ENCODE data around the gene LPO. TPM values are rescaled to one million over a fixed set of nuclear protein-coding genes. Genes with fewer than 3 reads are reported as not detected.

The LPO gene
- total and polyA plus RNA-seq, 9 of the 15 experiments (the other 6 are each of a cell fraction or from before 2014, with no cell fraction given), result 0.07 to 0.11 TPM; not detected in 7

- TF ChIP-seq MNT (conservative IDR thresholded peaks at IDR 0.05), result 0 out of 4 replicates have a peak, but pooled peaks of 1 of the 2 experiments have one; percentile 21
- TF ChIP-seq CBFA2T2 (conservative IDR thresholded peaks at IDR 0.05), result peak; percentile 66
- no peak for TF ChIP-seq SNRNP70 (optimal IDR thresholded peaks at IDR 0.05; ENCODE audit: low read depth, low read length)
- peak; percentile 90 for TF ChIP-seq CTBP1 (IDR thresholded peaks at IDR 0.05; ENCODE audit: borderline replicate concordance)
- no peak for TF ChIP-seq ZNF398 (CRISPR knock-in tag; IDR thresholded peaks at IDR 0.05)
- no peak for TF ChIP-seq ATF2 (CRISPR knock-in tag; IDR thresholded peaks at IDR 0.05)
- no peak for TF ChIP-seq CBX8 (IDR thresholded peaks at IDR 0.05; ENCODE audit: borderline replicate concordance, extremely low read depth, low read depth, low read length, poor library complexity, severe bottlenecking)
- no peak for TF ChIP-seq ZNF780A (CRISPR knock-in tag; IDR thresholded peaks at IDR 0.05)
- peak; percentile 34; the same call in 1 of the 2 replicates for TF ChIP-seq JUND (IDR thresholded peaks at IDR 0.05; ENCODE audit: borderline replicate concordance, low read depth, low read length)
- no peak; the same call in 2 of the 3 replicates for TF ChIP-seq JUND (tag; IDR thresholded peaks at IDR 0.05; ENCODE audit: borderline replicate concordance, low read depth, low read length)
- peak; percentile 94 for TF ChIP-seq ZEB2 (IDR thresholded peaks at IDR 0.05)
- no peak for TF ChIP-seq HNRNPK (IDR thresholded peaks at IDR 0.05; ENCODE audit: low read depth, low read length, poor library complexity, severe bottlenecking)
- TF ChIP-seq OTX1 (CRISPR knock-in tag; IDR thresholded peaks at IDR 0.05), result no peak
- TF ChIP-seq RCOR1 (IDR thresholded peaks at IDR 0.05; ENCODE audit: borderline replicate concordance in 1 of 2, low read depth in 2 of 2, low read length in 2 of 2), result peak in 1 of 2 experiments; percentile 77; a peak in 1 of 4 replicates
- peak; percentile 35 to 40; a peak in 3 of 4 replicates for TF ChIP-seq KDM1A (IDR thresholded peaks at IDR 0.05)
- no peak for TF ChIP-seq U2AF2 (optimal IDR thresholded peaks at IDR 0.05; ENCODE audit: low read depth, low read length)
- TF ChIP-seq PHF21A (IDR thresholded peaks at IDR 0.05; ENCODE audit: borderline replicate concordance, low read depth), result no peak
Observed at GRCh38 chr17:58289869-58290268, 51.5 kb downstream of the LPO start (continued).

Measured in K562 (cell line).